Measurements from ENCODE around the gene PNRC1. TPM values are rescaled to one million over a fixed set of nuclear protein-coding genes. Genes with fewer than 3 reads are reported as not detected.

Gene PNRC1
- polyA plus RNA-seq, 1 donor from 2014 or later: 22.2 TPM

- no peaks in the 10 kb centered on the region for H4K20me1 ChIP-seq (ENCODE audit: insufficient read depth)
- H3K9me2 ChIP-seq (ENCODE audit: insufficient read depth, low read length): no peaks in the 10 kb centered on the region
- no peak overlapping the region for H2AFZ ChIP-seq (ENCODE audit: low read depth, low read length)
- no peaks in the 10 kb centered on the region for H3K36me3 ChIP-seq (ENCODE audit: insufficient read depth, low read length)
- H3K4me3 ChIP-seq (ENCODE audit: low read length): no peak overlapping the region
- no peak overlapping the region for H3K27ac ChIP-seq (ENCODE audit: low read length)
- H3K27me3 ChIP-seq (ENCODE audit: insufficient read depth, low read depth, low read length): no peaks in the 10 kb centered on the region
- no peaks in the 10 kb centered on the region for H3K79me2 ChIP-seq (replicated peaks; ENCODE audit: insufficient read depth, low read length)
- H3K4me2 ChIP-seq (ENCODE audit: low read length): no peak overlapping the region
- no peaks in the 10 kb centered on the region for H3F3A ChIP-seq (ENCODE audit: insufficient read depth, low read length, poor library complexity, severe bottlenecking)
- H3K9me3 ChIP-seq (ENCODE audit: low read length): no peaks in the 10 kb centered on the region
- TF ChIP-seq MXI1 (conservative IDR thresholded peaks at IDR 0.05; ENCODE audit: poor library complexity, severe bottlenecking): no peak
- no peak for TF ChIP-seq EZH2 (IDR thresholded peaks at IDR 0.05; ENCODE audit: borderline replicate concordance, insufficient read depth, low read length, poor library complexity, severe bottlenecking)
- TF ChIP-seq POLR2AphosphoS5 (IDR thresholded peaks at IDR 0.05): no peak
- no peak for TF ChIP-seq TAF1 (IDR thresholded peaks at IDR 0.05; ENCODE audit: low read depth)
- TF ChIP-seq, protein P1, sequence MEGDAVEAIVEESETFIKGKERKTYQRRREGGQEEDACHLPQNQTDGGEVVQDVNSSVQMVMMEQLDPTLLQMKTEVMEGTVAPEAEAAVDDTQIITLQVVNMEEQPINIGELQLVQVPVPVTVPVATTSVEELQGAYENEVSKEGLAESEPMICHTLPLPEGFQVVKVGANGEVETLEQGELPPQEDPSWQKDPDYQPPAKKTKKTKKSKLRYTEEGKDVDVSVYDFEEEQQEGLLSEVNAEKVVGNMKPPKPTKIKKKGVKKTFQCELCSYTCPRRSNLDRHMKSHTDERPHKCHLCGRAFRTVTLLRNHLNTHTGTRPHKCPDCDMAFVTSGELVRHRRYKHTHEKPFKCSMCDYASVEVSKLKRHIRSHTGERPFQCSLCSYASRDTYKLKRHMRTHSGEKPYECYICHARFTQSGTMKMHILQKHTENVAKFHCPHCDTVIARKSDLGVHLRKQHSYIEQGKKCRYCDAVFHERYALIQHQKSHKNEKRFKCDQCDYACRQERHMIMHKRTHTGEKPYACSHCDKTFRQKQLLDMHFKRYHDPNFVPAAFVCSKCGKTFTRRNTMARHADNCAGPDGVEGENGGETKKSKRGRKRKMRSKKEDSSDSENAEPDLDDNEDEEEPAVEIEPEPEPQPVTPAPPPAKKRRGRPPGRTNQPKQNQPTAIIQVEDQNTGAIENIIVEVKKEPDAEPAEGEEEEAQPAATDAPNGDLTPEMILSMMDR (IDR thresholded peaks at IDR 0.05; ENCODE audit: poor library complexity, severe bottlenecking): no peak
- no peak for TF ChIP-seq SMC3 (conservative IDR thresholded peaks at IDR 0.05; ENCODE audit: poor library complexity)
- no peak for TF ChIP-seq EP300 (conservative IDR thresholded peaks at IDR 0.05; ENCODE audit: poor library complexity, severe bottlenecking)
- no peak overlapping the region for H3K9ac ChIP-seq (ENCODE audit: low read length)
Measured at GRCh38 chr6:89073014-89073620, 7.4 kb upstream of the PNRC1 start.

- H3F3A ChIP-seq (ENCODE audit: insufficient read depth, low read length, poor library complexity, severe bottlenecking): no peaks in the 10 kb centered on the region
- H3K9ac ChIP-seq (ENCODE audit: low read length): no peak overlapping the region
- no peak overlapping the region for H3K4me3 ChIP-seq (ENCODE audit: low read length)
- H3K79me2 ChIP-seq (replicated peaks; ENCODE audit: insufficient read depth, low read length): no peaks in the 10 kb centered on the region
- H2AFZ ChIP-seq (ENCODE audit: low read depth, low read length): no peak overlapping the region
- H4K20me1 ChIP-seq (ENCODE audit: insufficient read depth): no peaks in the 10 kb centered on the region
- no peaks in the 10 kb centered on the region for H3K36me3 ChIP-seq (ENCODE audit: insufficient read depth, low read length)
- H3K9me2 ChIP-seq (ENCODE audit: insufficient read depth, low read length): no peaks in the 10 kb centered on the region
- H3K9me3 ChIP-seq (ENCODE audit: low read length): no peaks in the 10 kb centered on the region
- TF ChIP-seq RAD21 (conservative IDR thresholded peaks at IDR 0.05) (no peak), TAF1 (IDR thresholded peaks at IDR 0.05; ENCODE audit: low read depth) (no peak), SMC3 (conservative IDR thresholded peaks at IDR 0.05; ENCODE audit: poor library complexity) (no peak), EP300 (conservative IDR thresholded peaks at IDR 0.05; ENCODE audit: poor library complexity, severe bottlenecking) (no peak), REST (IDR thresholded peaks at IDR 0.05; ENCODE audit: borderline replicate concordance) (no peak), EZH2 (IDR thresholded peaks at IDR 0.05; ENCODE audit: borderline replicate concordance, insufficient read depth, low read length, poor library complexity, severe bottlenecking) (no peak), MXI1 (conservative IDR thresholded peaks at IDR 0.05; ENCODE audit: poor library complexity, severe bottlenecking) (no peak), POLR2AphosphoS5 (IDR thresholded peaks at IDR 0.05) (no peak)
- H3K27me3 ChIP-seq (ENCODE audit: insufficient read depth, low read depth, low read length): no peaks in the 10 kb centered on the region
- no peak overlapping the region for H3K4me2 ChIP-seq (ENCODE audit: low read length)
- H3K27ac ChIP-seq (ENCODE audit: low read length): no peak overlapping the region
Measured at GRCh38 chr6:89073840-89074239, 6.7 kb upstream of the PNRC1 start.
